ENCODE measurements around the gene LEKR1. TPM values are rescaled to one million over a fixed set of nuclear protein-coding genes. Genes with fewer than 3 reads are reported as not detected.

Gene LEKR1
- total RNA-seq, 1 donor from 2014 or later, result 0.52 TPM

GRCh38 chr3:156985711-156986110, 159.6 kb downstream of the LEKR1 start:
- no peak for DNase-seq (ENCODE audit: low spot score)
- H3K27me3 Mint-ChIP-seq (ENCODE audit: low read depth), result peaks cover 29% of the 10 kb centered on the region
- H3K36me3 Mint-ChIP-seq (ENCODE audit: low read depth), result no peaks in the 10 kb centered on the region
- no peaks in the 10 kb centered on the region for H3K9me3 Mint-ChIP-seq
- no peaks in the 10 kb centered on the region for H3K4me1 Mint-ChIP-seq (ENCODE audit: low read depth)
- H3K27ac Mint-ChIP-seq, result no peak overlapping the region
- intact Hi-C loops (cut with micrococcal nuclease), result no loop called here
- no peak overlapping the region for H3K4me3 Mint-ChIP-seq (ENCODE audit: low read depth)

GRCh38 chr3:156987946-156988345, 161.8 kb downstream of the LEKR1 start:
- DNase-seq (ENCODE audit: low spot score), result no peak
- intact Hi-C loops (cut with micrococcal nuclease), result no loop called here
- H3K27ac Mint-ChIP-seq, result no peak overlapping the region
- peaks cover 38% of the 10 kb centered on the region for H3K27me3 Mint-ChIP-seq (ENCODE audit: low read depth)
- no peaks in the 10 kb centered on the region for H3K36me3 Mint-ChIP-seq (ENCODE audit: low read depth)
- H3K9me3 Mint-ChIP-seq, result no peaks in the 10 kb centered on the region
- H3K4me1 Mint-ChIP-seq (ENCODE audit: low read depth), result no peaks in the 10 kb centered on the region
- no peak overlapping the region for H3K4me3 Mint-ChIP-seq (ENCODE audit: low read depth)

GRCh38 chr3:156997351-156997750, 171.2 kb downstream of the LEKR1 start:
- Mint-ChIP-seq H3K9me3 (no peaks in the 10 kb centered on the region), H3K4me1 (ENCODE audit: low read depth) (no peaks in the 10 kb centered on the region), H3K27me3 (ENCODE audit: low read depth) (peaks cover 25% of the 10 kb centered on the region), H3K4me3 (ENCODE audit: low read depth) (no peak overlapping the region), H3K36me3 (ENCODE audit: low read depth) (no peaks in the 10 kb centered on the region), H3K27ac (no peak overlapping the region)
- DNase-seq (ENCODE audit: low spot score), result no peak
- intact Hi-C loops (cut with micrococcal nuclease), result no loop called here

GRCh38 chr3:157001221-157001957, 175.2 kb downstream of the LEKR1 start:
- intact Hi-C loops (cut with micrococcal nuclease), result no loop called here
- H3K36me3 Mint-ChIP-seq (ENCODE audit: low read depth), result no peaks in the 10 kb centered on the region

GRCh38 chr3:157021679-157022078, 195.5 kb downstream of the LEKR1 start:
- H3K36me3 Mint-ChIP-seq (ENCODE audit: low read depth), result no peaks in the 10 kb centered on the region
- H3K27me3 Mint-ChIP-seq (ENCODE audit: low read depth), result peaks cover 3% of the 10 kb centered on the region
- intact Hi-C loops (cut with micrococcal nuclease), result no loop called here
- H3K27ac Mint-ChIP-seq, result no peak overlapping the region
- H3K9me3 Mint-ChIP-seq, result no peaks in the 10 kb centered on the region
- DNase-seq (ENCODE audit: low spot score), result no peak
- no peak overlapping the region for H3K4me3 Mint-ChIP-seq (ENCODE audit: low read depth)
- peaks cover 5% of the 10 kb centered on the region for H3K4me1 Mint-ChIP-seq (ENCODE audit: low read depth)

More at GRCh38 chr3:157001221-157001957, 175.2 kb downstream of the LEKR1 start:
- H3K4me1 Mint-ChIP-seq (ENCODE audit: low read depth), result no peaks in the 10 kb centered on the region
- H3K27me3 Mint-ChIP-seq (ENCODE audit: low read depth), result peaks cover 36% of the 10 kb centered on the region
- no peak overlapping the region for H3K4me3 Mint-ChIP-seq (ENCODE audit: low read depth)
- H3K27ac Mint-ChIP-seq, result no peak overlapping the region
- DNase-seq (ENCODE audit: low spot score), result no peak
- no peaks in the 10 kb centered on the region for H3K9me3 Mint-ChIP-seq

GRCh38 chr3:157023226-157023625, 197.1 kb downstream of the LEKR1 start:
- intact Hi-C loops (cut with micrococcal nuclease), result no loop called here
- H3K27me3 Mint-ChIP-seq (ENCODE audit: low read depth), result peaks cover 6% of the 10 kb centered on the region
- H3K4me1 Mint-ChIP-seq (ENCODE audit: low read depth), result peaks cover 8% of the 10 kb centered on the region
- H3K9me3 Mint-ChIP-seq, result no peaks in the 10 kb centered on the region
- DNase-seq (ENCODE audit: low spot score), result no peak
- H3K36me3 Mint-ChIP-seq (ENCODE audit: low read depth), result no peaks in the 10 kb centered on the region
- H3K4me3 Mint-ChIP-seq (ENCODE audit: low read depth), result no peak overlapping the region
- no peak overlapping the region for H3K27ac Mint-ChIP-seq

DNA sequence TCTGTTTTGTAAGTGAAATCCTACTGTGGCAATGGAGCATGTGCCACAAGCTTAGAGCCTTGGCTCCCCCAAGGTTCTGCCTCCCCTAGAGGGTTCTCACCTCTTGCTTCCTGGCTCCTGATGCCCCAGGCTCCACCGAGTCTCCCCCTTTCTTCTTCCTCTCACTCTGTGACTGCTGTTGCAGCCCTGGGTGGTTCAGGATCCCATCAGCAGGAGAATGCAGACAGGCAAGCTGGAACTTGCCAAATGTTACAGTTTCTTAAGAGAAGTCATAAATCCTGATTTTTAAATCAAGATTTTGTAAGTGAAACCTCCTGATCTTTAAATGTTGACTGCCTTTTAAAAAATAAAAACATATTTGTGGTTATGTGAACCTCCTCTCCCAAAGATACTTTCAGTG, 199.9 kb downstream of the LEKR1 start:
- no peak overlapping the region for H3K4me3 Mint-ChIP-seq (ENCODE audit: low read depth)
- peaks cover 14% of the 10 kb centered on the region for H3K27me3 Mint-ChIP-seq (ENCODE audit: low read depth)
- no peak overlapping the region for H3K27ac Mint-ChIP-seq
- H3K9me3 Mint-ChIP-seq, result no peaks in the 10 kb centered on the region
- H3K4me1 Mint-ChIP-seq (ENCODE audit: low read depth), result peaks cover 8% of the 10 kb centered on the region
- H3K36me3 Mint-ChIP-seq (ENCODE audit: low read depth), result no peaks in the 10 kb centered on the region
- intact Hi-C loops (cut with micrococcal nuclease), result no loop called here
- no peak for DNase-seq (ENCODE audit: low spot score)

DNA sequence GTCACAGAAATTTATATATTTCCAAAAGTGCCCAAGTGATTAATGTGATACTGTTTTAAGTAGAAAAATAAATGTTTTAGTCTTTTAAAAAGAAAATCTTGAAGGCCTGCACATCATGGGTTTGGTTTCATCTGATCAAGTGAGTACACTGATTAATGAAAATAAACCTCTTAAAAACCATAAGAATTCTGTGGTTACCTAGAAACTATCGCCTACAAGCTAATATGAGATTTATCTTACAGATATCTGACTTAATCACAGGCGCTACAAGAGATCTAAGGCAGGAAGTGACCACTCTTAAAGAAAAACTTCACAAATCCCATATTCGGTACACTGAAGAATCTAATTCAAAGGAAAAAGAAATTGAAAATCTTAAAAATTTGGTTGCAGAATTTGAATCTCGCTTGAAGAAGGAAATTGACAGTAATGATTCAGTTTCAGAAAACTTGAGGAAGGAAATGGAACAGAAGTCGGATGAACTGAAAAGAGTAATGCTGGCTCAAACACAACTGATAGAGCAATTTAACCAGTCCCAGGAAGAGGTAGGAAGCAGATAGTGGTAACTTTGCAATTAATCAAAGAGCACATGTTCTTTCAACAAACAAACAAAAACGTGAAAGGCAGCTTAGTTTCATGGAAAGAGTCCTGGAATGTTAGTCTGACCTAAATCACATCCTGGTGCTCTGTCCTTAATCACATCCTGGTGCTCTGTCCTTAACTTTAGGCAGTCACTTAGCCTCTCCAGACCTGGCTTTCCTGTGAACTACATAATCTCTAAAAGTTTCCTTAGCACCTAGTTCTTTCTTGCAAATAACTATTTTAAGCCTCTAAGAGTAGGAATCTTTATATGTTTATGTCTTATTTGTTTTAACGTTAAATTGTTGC, 201.9 kb downstream of the LEKR1 start:
- Mint-ChIP-seq H3K4me3 (ENCODE audit: low read depth) (no peak overlapping the region), H3K27ac (no peak overlapping the region)

GRCh38 chr3:157029365-157029790, 203.2 kb downstream of the LEKR1 start:
- Mint-ChIP-seq H3K4me3 (ENCODE audit: low read depth) (no peak overlapping the region), H3K36me3 (ENCODE audit: low read depth) (no peaks in the 10 kb centered on the region), H3K9me3 (no peaks in the 10 kb centered on the region), H3K27ac (no peak overlapping the region), H3K4me1 (ENCODE audit: low read depth) (peaks cover 10% of the 10 kb centered on the region), H3K27me3 (ENCODE audit: low read depth) (peaks cover 28% of the 10 kb centered on the region)
- DNase-seq (ENCODE audit: low spot score), result no peak
- intact Hi-C loops (cut with micrococcal nuclease), result no loop called here

More for the DNA sequence above, 201.9 kb downstream of the LEKR1 start:
- peaks cover 26% of the 10 kb centered on the region for H3K27me3 Mint-ChIP-seq (ENCODE audit: low read depth)
- no peak for DNase-seq (ENCODE audit: low spot score)
- peaks cover 7% of the 10 kb centered on the region for H3K4me1 Mint-ChIP-seq (ENCODE audit: low read depth)
- H3K36me3 Mint-ChIP-seq (ENCODE audit: low read depth), result no peaks in the 10 kb centered on the region
- intact Hi-C loops (cut with micrococcal nuclease), result no loop called here
- H3K9me3 Mint-ChIP-seq, result no peaks in the 10 kb centered on the region

- H3K27me3 Mint-ChIP-seq (ENCODE audit: low read depth), result peaks cover 31% of the 10 kb centered on the region
- DNase-seq (ENCODE audit: low spot score), result no peak
- H3K27ac Mint-ChIP-seq, result no peak overlapping the region
- H3K36me3 Mint-ChIP-seq (ENCODE audit: low read depth), result no peaks in the 10 kb centered on the region
- H3K9me3 Mint-ChIP-seq, result no peaks in the 10 kb centered on the region
- peaks cover 10% of the 10 kb centered on the region for H3K4me1 Mint-ChIP-seq (ENCODE audit: low read depth)
- H3K4me3 Mint-ChIP-seq (ENCODE audit: low read depth), result no peak overlapping the region
- intact Hi-C loops (cut with micrococcal nuclease), result no loop called here
Measured at GRCh38 chr3:157030712-157031111, 204.6 kb downstream of the LEKR1 start.

- Mint-ChIP-seq H3K36me3 (ENCODE audit: low read depth) (no peaks in the 10 kb centered on the region), H3K9me3 (no peaks in the 10 kb centered on the region), H3K4me1 (ENCODE audit: low read depth) (peaks cover 9% of the 10 kb centered on the region), H3K27ac (no peak overlapping the region), H3K4me3 (ENCODE audit: low read depth) (no peak overlapping the region), H3K27me3 (ENCODE audit: low read depth) (peaks cover 50% of the 10 kb centered on the region)
- DNase-seq (ENCODE audit: low spot score), result no peak
- intact Hi-C loops (cut with micrococcal nuclease), result no loop called here
Measured at GRCh38 chr3:157033001-157033400, 206.8 kb downstream of the LEKR1 start.

DNA sequence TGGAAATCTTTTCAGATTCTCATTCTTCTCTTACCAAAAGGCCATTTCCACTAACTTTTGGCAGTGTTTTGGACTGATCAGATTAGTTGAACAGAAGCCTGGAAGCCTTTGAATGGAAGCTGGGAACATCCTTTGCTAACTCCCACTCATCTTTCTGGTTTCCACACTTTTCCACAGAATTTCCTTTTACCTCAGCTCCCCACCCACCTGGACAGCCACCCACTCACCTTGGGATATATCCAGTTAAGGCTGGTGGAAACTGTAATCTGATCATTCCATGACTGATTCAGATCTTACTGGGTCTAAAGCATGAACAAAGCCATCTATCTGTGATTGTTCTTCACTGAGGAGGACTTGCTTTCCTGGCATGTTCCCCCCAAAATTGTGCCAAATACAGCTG, 214.3 kb downstream of the LEKR1 start:
- intact Hi-C loops (cut with micrococcal nuclease), result no loop called here
- Mint-ChIP-seq H3K27me3 (ENCODE audit: low read depth) (peaks cover 78% of the 10 kb centered on the region), H3K4me1 (ENCODE audit: low read depth) (no peaks in the 10 kb centered on the region), H3K4me3 (ENCODE audit: low read depth) (no peak overlapping the region), H3K36me3 (ENCODE audit: low read depth) (no peaks in the 10 kb centered on the region), H3K27ac (no peak overlapping the region), H3K9me3 (no peaks in the 10 kb centered on the region)
- no peak for DNase-seq (ENCODE audit: low spot score)

DNA sequence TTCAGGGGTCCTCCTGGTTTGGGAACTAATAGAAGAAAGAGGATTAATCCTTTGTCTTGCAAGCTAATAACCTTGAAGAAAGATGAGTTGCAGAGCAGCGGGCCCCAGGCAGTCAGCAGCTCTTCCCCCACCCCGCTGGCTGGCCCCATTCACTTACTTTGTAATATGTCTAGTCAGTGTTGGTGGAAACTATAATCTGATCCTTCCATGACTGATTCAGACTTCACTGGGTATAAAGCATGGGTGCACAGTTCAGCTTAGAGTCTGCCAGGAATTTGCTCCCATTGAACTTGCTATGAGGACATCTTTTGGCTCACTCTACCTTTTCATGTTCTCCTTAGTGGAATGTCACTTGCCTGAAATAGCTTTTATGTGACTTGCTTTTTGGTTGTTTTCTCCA, 216.1 kb downstream of the LEKR1 start:
- Mint-ChIP-seq H3K27me3 (ENCODE audit: low read depth) (peaks cover 65% of the 10 kb centered on the region), H3K27ac (no peak overlapping the region), H3K36me3 (ENCODE audit: low read depth) (no peaks in the 10 kb centered on the region), H3K4me1 (ENCODE audit: low read depth) (no peaks in the 10 kb centered on the region), H3K4me3 (ENCODE audit: low read depth) (no peak overlapping the region), H3K9me3 (no peaks in the 10 kb centered on the region)
- intact Hi-C loops (cut with micrococcal nuclease), result no loop called here
- no peak for DNase-seq (ENCODE audit: low spot score)

All from activated T-helper 2 cell treated with anti-CD3 and anti-CD28 coated beads, Interferon-gamma antibody, Interleukin-2, Interleukin-4, amounts not matched to agents 10 μg/mL and 5 μg/mL and 100 μg/mL, durations not matched to agents 14 hours and 24 hours and 36 hours (primary cell).